ENCODE measurements around the gene SH3BP1.

The SH3BP1 gene

DNA sequence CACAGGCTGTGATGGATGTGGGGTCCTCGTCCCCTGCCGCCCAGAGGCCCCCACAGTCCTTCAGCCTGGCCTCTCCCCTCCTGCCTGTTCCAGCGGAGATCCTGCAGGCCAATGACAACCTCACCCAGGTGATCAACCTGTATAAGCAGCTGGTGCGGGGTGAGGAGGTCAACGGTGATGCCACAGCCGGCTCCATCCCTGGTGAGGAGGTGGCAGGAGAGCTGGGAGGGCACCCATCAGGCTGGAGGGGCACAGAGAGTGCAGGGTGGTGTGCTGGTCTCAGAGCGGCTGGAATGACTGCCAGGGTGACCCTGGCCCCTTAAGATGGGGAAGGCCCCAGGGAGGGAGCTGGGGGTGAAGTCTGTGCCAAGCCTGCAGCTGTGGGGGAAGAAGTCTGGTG is 14.6 kb upstream of the SH3BP1 start:
- no peak overlapping the region for H3K4me3 ChIP-seq (ENCODE audit: control insufficient read depth, low read depth, low read length)
- TF ChIP-seq, protein P1, sequence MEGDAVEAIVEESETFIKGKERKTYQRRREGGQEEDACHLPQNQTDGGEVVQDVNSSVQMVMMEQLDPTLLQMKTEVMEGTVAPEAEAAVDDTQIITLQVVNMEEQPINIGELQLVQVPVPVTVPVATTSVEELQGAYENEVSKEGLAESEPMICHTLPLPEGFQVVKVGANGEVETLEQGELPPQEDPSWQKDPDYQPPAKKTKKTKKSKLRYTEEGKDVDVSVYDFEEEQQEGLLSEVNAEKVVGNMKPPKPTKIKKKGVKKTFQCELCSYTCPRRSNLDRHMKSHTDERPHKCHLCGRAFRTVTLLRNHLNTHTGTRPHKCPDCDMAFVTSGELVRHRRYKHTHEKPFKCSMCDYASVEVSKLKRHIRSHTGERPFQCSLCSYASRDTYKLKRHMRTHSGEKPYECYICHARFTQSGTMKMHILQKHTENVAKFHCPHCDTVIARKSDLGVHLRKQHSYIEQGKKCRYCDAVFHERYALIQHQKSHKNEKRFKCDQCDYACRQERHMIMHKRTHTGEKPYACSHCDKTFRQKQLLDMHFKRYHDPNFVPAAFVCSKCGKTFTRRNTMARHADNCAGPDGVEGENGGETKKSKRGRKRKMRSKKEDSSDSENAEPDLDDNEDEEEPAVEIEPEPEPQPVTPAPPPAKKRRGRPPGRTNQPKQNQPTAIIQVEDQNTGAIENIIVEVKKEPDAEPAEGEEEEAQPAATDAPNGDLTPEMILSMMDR (IDR thresholded peaks at IDR 0.05; ENCODE audit: control insufficient read depth, insufficient read depth, low read depth, low read length, missing control alignments) = no peak
- DNase-seq (ENCODE audit: low read depth) = no peak

DNA sequence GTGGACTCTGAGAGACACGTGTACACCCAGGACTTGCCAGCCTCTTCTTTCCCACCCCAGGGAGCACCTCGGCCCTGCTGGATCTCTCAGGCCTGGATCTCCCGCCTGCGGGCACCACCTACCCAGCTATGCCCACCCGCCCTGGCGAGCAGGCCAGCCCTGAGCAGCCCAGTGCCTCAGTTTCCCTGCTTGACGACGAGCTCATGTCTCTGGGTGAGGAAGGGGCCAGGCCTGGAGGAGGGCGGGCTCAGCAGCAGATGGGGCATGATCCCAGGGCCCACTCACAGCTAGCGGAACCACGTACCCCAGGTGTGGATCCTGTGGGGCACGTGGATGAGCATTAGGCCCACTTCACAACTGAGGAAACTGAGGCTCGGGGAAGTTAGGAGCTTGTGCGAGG is 13.7 kb upstream of the SH3BP1 start:
- no peak overlapping the region for H3K4me3 ChIP-seq (ENCODE audit: control insufficient read depth, low read depth, low read length)
- DNase-seq (ENCODE audit: low read depth) = no peak
- TF ChIP-seq, protein P1 (IDR thresholded peaks at IDR 0.05; ENCODE audit: control insufficient read depth, insufficient read depth, low read depth, low read length, missing control alignments) = no peak

DNA sequence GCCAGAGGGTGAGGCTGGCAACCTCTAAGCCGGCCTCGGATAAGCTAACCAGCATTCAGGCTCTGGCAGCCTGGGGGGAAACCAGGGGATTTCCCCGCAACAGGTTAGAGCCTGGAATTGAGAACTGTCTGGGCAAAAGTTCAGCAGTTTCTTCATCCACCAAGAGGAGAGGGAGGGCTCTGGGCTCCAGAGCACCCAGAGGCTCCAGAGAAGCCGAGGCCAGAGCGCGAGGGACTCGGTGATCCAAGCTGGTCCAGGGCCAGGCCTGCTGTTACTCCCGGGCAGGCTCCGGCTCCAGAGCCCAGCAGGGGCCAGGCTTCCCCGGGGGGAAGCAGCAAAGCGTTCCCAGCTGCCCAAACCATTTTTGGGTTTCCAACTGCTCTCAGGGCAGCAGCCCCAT is 13.3 kb upstream of the SH3BP1 start:
- no peak overlapping the region for H3K4me3 ChIP-seq (ENCODE audit: control insufficient read depth, low read depth, low read length)
- TF ChIP-seq, protein P1 (IDR thresholded peaks at IDR 0.05; ENCODE audit: control insufficient read depth, insufficient read depth, low read depth, low read length, missing control alignments) = no peak
- no peak for DNase-seq (ENCODE audit: low read depth)

DNA sequence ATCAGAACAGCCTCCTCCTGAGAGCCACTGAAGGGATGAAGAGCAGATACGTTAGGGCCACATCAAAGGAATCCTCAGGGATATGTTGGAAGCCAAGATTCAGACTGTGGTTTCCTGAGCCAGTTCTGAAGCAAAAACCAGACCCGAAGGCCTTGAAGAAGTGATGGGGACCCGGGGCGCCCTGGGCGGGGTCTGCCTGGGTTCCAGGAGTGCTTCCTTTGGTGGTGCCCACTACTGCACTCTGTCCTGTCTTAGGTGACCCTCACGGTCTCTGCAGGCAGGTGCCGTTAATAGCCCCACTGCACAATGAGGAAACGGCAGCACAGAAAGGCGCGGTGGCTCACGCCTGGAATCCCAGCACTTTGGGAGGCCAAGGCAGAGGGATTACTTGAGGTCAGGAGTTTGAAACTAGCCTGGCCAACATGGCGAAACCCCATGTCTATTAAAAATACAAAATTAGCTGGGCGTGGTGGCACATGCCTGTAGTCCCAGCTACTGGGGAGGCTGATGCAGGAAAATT is 12.9 kb upstream of the SH3BP1 start:
- no peak for DNase-seq (ENCODE audit: low read depth)
- TF ChIP-seq, protein P1 (IDR thresholded peaks at IDR 0.05; ENCODE audit: control insufficient read depth, insufficient read depth, low read depth, low read length, missing control alignments) = no peak
- no peak overlapping the region for H3K4me3 ChIP-seq (ENCODE audit: control insufficient read depth, low read depth, low read length)

DNA sequence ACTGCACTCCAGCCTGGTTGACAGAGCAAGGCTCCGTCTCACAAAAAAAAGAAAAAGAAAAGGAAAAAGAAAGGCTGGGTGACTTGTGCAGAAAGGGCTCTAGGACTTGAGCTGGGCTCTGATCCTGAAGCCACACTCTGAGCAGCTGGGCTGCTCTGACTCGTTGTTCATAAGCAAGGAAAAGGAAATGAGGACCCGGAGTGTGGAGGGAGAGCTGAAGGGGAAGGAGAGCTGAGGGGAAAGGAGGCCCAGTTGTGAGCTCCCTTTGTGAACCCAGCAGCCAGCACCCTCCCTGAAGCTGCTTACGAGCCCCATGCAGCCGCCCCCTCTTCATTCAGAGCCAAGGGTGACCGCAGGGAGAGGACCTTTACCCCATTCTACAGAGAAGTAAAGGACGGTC is 12.3 kb upstream of the SH3BP1 start:
- DNase-seq (ENCODE audit: low read depth) = no peak
- H3K4me3 ChIP-seq (ENCODE audit: control insufficient read depth, low read depth, low read length) = no peak overlapping the region
- TF ChIP-seq, protein P1 (IDR thresholded peaks at IDR 0.05; ENCODE audit: control insufficient read depth, insufficient read depth, low read depth, low read length, missing control alignments) = no peak

DNA sequence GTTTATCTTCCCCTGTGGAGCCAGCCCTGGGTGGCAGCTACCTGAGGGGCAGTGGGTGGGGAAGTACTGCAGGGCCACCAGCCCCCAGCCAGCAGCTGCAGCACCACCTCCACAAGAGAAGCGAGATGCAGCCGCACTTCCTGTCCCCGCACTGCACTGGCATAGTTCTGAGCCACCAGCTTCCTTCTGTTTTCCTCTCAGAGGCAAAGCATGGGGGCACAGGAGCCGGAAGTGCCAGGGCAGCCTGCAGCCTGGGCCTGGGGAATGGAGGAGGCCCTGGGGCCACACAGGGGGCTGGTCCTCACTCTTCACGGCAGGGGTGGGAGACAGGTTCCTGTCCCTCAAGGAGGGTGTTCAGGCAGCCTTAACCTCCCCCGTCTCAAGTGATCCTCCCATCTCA is 11.9 kb upstream of the SH3BP1 start:
- DNase-seq (ENCODE audit: low read depth) = no peak
- TF ChIP-seq, protein P1 (IDR thresholded peaks at IDR 0.05; ENCODE audit: control insufficient read depth, insufficient read depth, low read depth, low read length, missing control alignments) = no peak
- no peak overlapping the region for H3K4me3 ChIP-seq (ENCODE audit: control insufficient read depth, low read depth, low read length)

DNA sequence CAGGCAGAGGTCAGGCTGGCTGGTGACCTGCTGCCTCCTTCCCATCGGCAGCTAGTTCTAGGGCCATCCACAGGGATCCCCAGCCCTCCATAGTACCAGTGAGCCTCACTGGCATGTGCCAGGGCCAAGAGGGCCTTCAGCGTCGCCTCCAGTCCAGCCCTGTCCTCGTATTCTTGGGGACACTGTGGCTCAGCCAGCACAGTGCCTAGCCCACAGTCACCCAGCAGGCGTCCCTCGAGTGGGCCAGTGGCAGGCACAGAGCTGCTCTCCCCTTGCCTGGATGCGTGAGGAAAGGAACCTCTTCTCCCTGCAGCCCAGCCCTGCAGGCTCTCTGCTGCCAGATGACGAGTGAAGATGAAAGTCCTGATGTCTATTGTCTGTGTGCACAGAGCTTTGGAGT is 10.6 kb upstream of the SH3BP1 start:
- TF ChIP-seq, protein P1 (IDR thresholded peaks at IDR 0.05; ENCODE audit: control insufficient read depth, insufficient read depth, low read depth, low read length, missing control alignments) = no peak
- DNase-seq (ENCODE audit: low read depth) = no peak

More for the DNA sequence above, 10.6 kb upstream of the SH3BP1 start:
- no peak overlapping the region for H3K4me3 ChIP-seq (ENCODE audit: control insufficient read depth, low read depth, low read length)
